ENCODE results near the gene ZDHHC21.

The ZDHHC21 gene

GRCh38 chr9:14662060-14662453, 31.2 kb downstream of the ZDHHC21 start:
- FAIRE-seq (no peak), DNase-seq (ENCODE audit: insufficient read length, low spot score) (no peak)
- TF ChIP-seq, protein P1, sequence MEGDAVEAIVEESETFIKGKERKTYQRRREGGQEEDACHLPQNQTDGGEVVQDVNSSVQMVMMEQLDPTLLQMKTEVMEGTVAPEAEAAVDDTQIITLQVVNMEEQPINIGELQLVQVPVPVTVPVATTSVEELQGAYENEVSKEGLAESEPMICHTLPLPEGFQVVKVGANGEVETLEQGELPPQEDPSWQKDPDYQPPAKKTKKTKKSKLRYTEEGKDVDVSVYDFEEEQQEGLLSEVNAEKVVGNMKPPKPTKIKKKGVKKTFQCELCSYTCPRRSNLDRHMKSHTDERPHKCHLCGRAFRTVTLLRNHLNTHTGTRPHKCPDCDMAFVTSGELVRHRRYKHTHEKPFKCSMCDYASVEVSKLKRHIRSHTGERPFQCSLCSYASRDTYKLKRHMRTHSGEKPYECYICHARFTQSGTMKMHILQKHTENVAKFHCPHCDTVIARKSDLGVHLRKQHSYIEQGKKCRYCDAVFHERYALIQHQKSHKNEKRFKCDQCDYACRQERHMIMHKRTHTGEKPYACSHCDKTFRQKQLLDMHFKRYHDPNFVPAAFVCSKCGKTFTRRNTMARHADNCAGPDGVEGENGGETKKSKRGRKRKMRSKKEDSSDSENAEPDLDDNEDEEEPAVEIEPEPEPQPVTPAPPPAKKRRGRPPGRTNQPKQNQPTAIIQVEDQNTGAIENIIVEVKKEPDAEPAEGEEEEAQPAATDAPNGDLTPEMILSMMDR (IDR thresholded peaks at IDR 0.05; ENCODE audit: insufficient read depth, missing control alignments) = no peak

DNA sequence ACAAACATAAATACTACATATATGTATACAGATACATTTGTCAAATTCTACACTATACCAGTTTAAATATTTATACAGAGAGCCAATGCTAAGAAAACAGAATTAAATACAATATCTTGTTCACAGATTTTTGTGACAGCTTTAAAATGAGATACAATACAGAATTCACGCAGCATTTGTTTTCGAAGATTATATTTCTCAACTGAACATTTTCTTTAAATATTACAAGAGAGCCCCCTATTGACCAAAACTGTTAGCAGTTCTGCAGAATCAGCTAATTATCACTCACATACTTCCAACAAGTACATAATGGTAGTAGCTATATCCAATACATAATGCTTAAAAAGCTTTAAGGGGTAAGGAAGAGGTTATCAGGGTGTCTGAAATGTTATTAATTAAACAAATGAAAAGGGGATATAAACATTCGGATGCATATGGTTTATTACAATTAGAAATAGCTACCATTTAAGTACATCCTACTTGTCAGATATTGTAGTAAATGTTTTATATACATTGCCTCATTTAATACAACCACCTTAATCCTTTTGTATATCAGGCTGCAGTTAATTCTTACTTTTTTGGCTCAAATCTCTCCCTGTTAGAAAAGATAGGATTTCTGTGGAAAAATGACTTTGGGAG, 31.7 kb downstream of the ZDHHC21 start:
- TF ChIP-seq, protein P1 (IDR thresholded peaks at IDR 0.05; ENCODE audit: insufficient read depth, missing control alignments) = peak; percentile 80
- FAIRE-seq (peak; percentile 53), DNase-seq (ENCODE audit: insufficient read length, low spot score) (no peak)

- FAIRE-seq (no peak), DNase-seq (ENCODE audit: insufficient read length, low spot score) (no peak)
- TF ChIP-seq, protein P1 (IDR thresholded peaks at IDR 0.05; ENCODE audit: insufficient read depth, missing control alignments) = no peak
Measured at GRCh38 chr9:14660721-14661120, 32.5 kb downstream of the ZDHHC21 start.

DNA sequence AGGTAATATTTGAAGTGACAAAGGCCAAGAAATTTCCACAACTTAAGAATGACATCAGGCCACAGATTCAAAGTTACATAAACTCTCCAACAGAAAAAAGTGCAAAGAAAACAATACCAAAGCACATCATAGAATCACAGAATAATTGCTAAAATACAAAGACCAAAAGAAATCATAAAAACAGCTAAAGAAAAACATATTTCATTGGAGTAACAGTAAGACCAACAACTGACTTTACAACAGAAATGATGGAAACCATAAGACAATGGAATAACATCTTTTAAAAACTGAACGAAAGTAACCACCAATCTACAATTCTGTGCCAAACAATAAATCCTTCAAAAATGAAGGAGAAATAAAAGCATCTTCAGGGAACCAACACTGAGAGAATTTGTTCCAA, 38.3 kb downstream of the ZDHHC21 start:
- DNase-seq (ENCODE audit: insufficient read length, low spot score) = no peak
- TF ChIP-seq, protein P1 (IDR thresholded peaks at IDR 0.05; ENCODE audit: insufficient read depth, missing control alignments) = no peak
- FAIRE-seq = peak; percentile 11

- FAIRE-seq (no peak), DNase-seq (ENCODE audit: insufficient read length, low spot score) (no peak)
- TF ChIP-seq, protein P1 (IDR thresholded peaks at IDR 0.05; ENCODE audit: insufficient read depth, missing control alignments) = no peak
Measured at GRCh38 chr9:14653511-14653910, 39.7 kb downstream of the ZDHHC21 start.

- peak; percentile 71 for FAIRE-seq
- DNase-seq (ENCODE audit: insufficient read length, low spot score) = no peak
- TF ChIP-seq, protein P1 (IDR thresholded peaks at IDR 0.05; ENCODE audit: insufficient read depth, missing control alignments) = peak; percentile 81
Measured at GRCh38 chr9:14652729-14653377, 40.4 kb downstream of the ZDHHC21 start.

- FAIRE-seq (no peak), DNase-seq (ENCODE audit: insufficient read length, low spot score) (no peak)
- TF ChIP-seq, protein P1 (IDR thresholded peaks at IDR 0.05; ENCODE audit: insufficient read depth, missing control alignments) = no peak
Measured at GRCh38 chr9:14650596-14650995, 42.6 kb downstream of the ZDHHC21 start.

All from D721Med (cell line).